Measurements from ENCODE around the gene SH3GL2.

The SH3GL2 gene

DNA sequence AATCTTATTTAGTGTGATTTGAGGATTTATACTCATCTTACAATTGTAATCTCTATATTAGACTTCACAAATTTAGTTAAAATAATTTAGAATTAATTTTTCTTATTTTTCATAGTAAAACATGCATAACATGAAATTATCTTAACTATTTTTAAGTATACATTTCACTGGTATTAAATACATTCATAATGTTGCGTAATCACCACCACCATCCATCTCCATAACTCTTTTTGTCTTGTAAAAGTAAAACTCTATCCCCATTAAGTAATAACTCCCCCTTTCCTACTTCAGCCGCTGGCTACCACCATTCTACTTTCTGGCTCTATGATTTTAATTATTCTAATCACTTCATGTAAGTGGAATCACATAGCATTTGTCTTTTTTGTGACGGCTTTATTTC lies 193.4 kb downstream of the SH3GL2 start:
- Histone ChIP-seq H4K8ac (ENCODE audit: low read depth, low read length) (no peak overlapping the region), H3K18ac (ENCODE audit: low read length) (no peak overlapping the region), H3K27me3 (ENCODE audit: insufficient read depth, low read length, poor library complexity) (no peaks in the 10 kb centered on the region), H3K79me1 (ENCODE audit: low read length) (no peaks in the 10 kb centered on the region), H4K5ac (ENCODE audit: low read length) (no peak overlapping the region), H3K4me3 (ENCODE audit: low read length) (no peak overlapping the region), H2AK5ac (ENCODE audit: low read length) (no peak overlapping the region), H2BK5ac (ENCODE audit: low read length) (no peak overlapping the region), H3K9ac (ENCODE audit: low read length) (no peak overlapping the region), H3K23ac (ENCODE audit: low read length) (no peak overlapping the region), H2BK120ac (ENCODE audit: low read depth, low read length) (no peak overlapping the region), H2BK15ac (replicated peaks; ENCODE audit: low read depth) (no peak overlapping the region), H3K4me1 (ENCODE audit: control insufficient read depth, low read depth, low read length) (no peaks in the 10 kb centered on the region), H3K36me3 (ENCODE audit: control insufficient read depth, insufficient read depth, low read length) (no peaks in the 10 kb centered on the region), H3K4ac (ENCODE audit: low read depth, low read length) (no peak overlapping the region), H3K79me2 (ENCODE audit: control insufficient read depth, insufficient read depth, low read length) (no peaks in the 10 kb centered on the region), H3K27ac (ENCODE audit: low read depth, low read length) (no peak overlapping the region), H3K4me2 (ENCODE audit: low read length) (no peak overlapping the region), H3K56ac (ENCODE audit: low read length) (no peak overlapping the region)
- DNase-seq: no peak
- WGBS (ENCODE audit: extremely low coverage, insufficient coverage, low lambda C conversion rate): no CpG with 5 or more reads among the region's 3 CpGs

DNA sequence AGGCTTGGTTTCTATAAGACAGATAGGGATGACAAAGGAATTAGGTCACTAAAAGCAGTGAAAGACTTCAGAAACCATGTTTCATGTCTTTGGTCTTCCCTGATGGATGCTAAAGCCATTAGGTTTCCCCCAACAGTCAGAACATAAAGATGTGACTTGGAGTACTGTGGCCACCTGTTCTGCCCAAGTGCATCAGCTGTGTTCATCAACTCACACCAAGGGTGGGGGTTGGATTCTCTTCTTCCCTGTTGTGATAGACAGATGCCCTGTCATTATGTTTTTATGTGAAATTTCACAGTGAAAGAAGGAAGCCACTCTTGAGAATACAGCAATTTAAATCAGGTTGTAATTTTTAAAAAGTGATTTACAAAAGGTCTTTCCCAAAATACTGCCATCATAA lies 196.8 kb downstream of the SH3GL2 start:
- no peak overlapping the region for H3K9ac ChIP-seq (ENCODE audit: low read length)
- H3K79me1 ChIP-seq (ENCODE audit: low read length): no peaks in the 10 kb centered on the region
- no peak overlapping the region for H3K27ac ChIP-seq (ENCODE audit: low read depth, low read length)
- H3K36me3 ChIP-seq (ENCODE audit: control insufficient read depth, insufficient read depth, low read length): no peaks in the 10 kb centered on the region
- no peak overlapping the region for H4K5ac ChIP-seq (ENCODE audit: low read length)
- no peak overlapping the region for H3K18ac ChIP-seq (ENCODE audit: low read length)
- no peaks in the 10 kb centered on the region for H3K4me1 ChIP-seq (ENCODE audit: control insufficient read depth, low read depth, low read length)
- no peak overlapping the region for H2BK15ac ChIP-seq (replicated peaks; ENCODE audit: low read depth)
- DNase-seq: no peak
- no peak overlapping the region for H3K4me3 ChIP-seq (ENCODE audit: low read length)
- H2BK120ac ChIP-seq (ENCODE audit: low read depth, low read length): no peak overlapping the region
- H3K27me3 ChIP-seq (ENCODE audit: insufficient read depth, low read length, poor library complexity): no peaks in the 10 kb centered on the region
- no peak overlapping the region for H3K56ac ChIP-seq (ENCODE audit: low read length)
- H2AK5ac ChIP-seq (ENCODE audit: low read length): no peak overlapping the region
- H3K79me2 ChIP-seq (ENCODE audit: control insufficient read depth, insufficient read depth, low read length): no peaks in the 10 kb centered on the region
- no peak overlapping the region for H3K23ac ChIP-seq (ENCODE audit: low read length)
- no peak overlapping the region for H3K4ac ChIP-seq (ENCODE audit: low read depth, low read length)
- H2BK5ac ChIP-seq (ENCODE audit: low read length): no peak overlapping the region
- H4K8ac ChIP-seq (ENCODE audit: low read depth, low read length): no peak overlapping the region
- H3K4me2 ChIP-seq (ENCODE audit: low read length): no peak overlapping the region

DNA sequence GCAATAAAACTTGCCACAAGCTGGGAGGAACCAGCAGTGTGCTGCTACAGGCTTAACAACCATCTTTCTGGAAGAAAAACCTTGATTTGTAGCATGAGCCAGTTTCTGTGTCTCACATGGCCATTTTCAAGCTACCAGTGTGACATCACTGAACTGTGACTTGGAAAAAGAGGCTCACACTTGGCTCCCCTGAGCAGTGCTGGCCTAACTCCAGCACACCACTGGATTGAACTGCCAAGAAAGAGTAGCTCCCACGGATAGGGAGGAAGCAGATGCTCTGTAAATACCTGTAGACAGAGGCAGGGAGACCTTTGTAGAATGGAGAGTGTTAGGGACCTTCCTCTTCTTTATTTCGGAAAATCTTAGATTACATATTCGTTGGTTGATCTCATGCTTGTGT lies 197.9 kb downstream of the SH3GL2 start:
- H3K27me3 ChIP-seq (ENCODE audit: insufficient read depth, low read length, poor library complexity): no peaks in the 10 kb centered on the region
- H3K9ac ChIP-seq (ENCODE audit: low read length): no peak overlapping the region
- whole genome bisulfite sequencing (ENCODE audit: extremely low coverage, insufficient coverage, low lambda C conversion rate): no CpG with 5 or more reads among the region's 3 CpGs
- H2AK5ac ChIP-seq (ENCODE audit: low read length): no peak overlapping the region
- H2BK5ac ChIP-seq (ENCODE audit: low read length): no peak overlapping the region
- H3K4me2 ChIP-seq (ENCODE audit: low read length): no peak overlapping the region
- H3K36me3 ChIP-seq (ENCODE audit: control insufficient read depth, insufficient read depth, low read length): no peaks in the 10 kb centered on the region
- H3K18ac ChIP-seq (ENCODE audit: low read length): no peak overlapping the region
- no peak overlapping the region for H3K4me3 ChIP-seq (ENCODE audit: low read length)
- no peaks in the 10 kb centered on the region for H3K79me2 ChIP-seq (ENCODE audit: control insufficient read depth, insufficient read depth, low read length)
- H3K23ac ChIP-seq (ENCODE audit: low read length): no peak overlapping the region
- H3K4me1 ChIP-seq (ENCODE audit: control insufficient read depth, low read depth, low read length): no peaks in the 10 kb centered on the region
- H3K79me1 ChIP-seq (ENCODE audit: low read length): no peaks in the 10 kb centered on the region
- H3K27ac ChIP-seq (ENCODE audit: low read depth, low read length): no peak overlapping the region
- no peak for DNase-seq
- H3K56ac ChIP-seq (ENCODE audit: low read length): no peak overlapping the region
- H4K8ac ChIP-seq (ENCODE audit: low read depth, low read length): no peak overlapping the region
- no peak overlapping the region for H2BK120ac ChIP-seq (ENCODE audit: low read depth, low read length)
- no peak overlapping the region for H4K5ac ChIP-seq (ENCODE audit: low read length)
- no peak overlapping the region for H2BK15ac ChIP-seq (replicated peaks; ENCODE audit: low read depth)
- H3K4ac ChIP-seq (ENCODE audit: low read depth, low read length): no peak overlapping the region

DNA sequence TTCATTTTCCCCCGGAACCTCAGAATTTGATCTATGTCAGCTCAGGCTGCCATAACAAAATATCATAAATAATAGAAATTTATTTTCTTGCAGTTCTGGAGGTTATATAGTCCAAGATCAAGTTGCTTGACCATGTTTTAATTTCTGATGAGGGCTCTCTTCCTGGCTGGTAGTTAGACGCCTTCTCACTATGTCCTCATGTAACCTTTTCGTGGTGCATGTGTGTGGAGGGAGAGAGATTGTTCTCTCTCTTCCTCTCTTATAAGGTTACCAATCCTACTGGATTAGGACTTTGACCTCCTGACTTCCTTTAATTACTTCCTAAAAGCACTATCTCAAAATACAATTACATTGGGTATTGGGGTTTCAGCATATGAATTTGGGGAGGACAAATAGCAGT lies 198.6 kb downstream of the SH3GL2 start:
- H3K36me3 ChIP-seq (ENCODE audit: control insufficient read depth, insufficient read depth, low read length): no peaks in the 10 kb centered on the region
- no peak overlapping the region for H2BK15ac ChIP-seq (replicated peaks; ENCODE audit: low read depth)
- H3K27ac ChIP-seq (ENCODE audit: low read depth, low read length): no peak overlapping the region
- no CpG with 5 or more reads among the region's 3 CpGs for WGBS (ENCODE audit: extremely low coverage, insufficient coverage, low lambda C conversion rate)
- H2BK120ac ChIP-seq (ENCODE audit: low read depth, low read length): no peak overlapping the region
- no peak overlapping the region for H2AK5ac ChIP-seq (ENCODE audit: low read length)
- no peaks in the 10 kb centered on the region for H3K27me3 ChIP-seq (ENCODE audit: insufficient read depth, low read length, poor library complexity)
- H3K56ac ChIP-seq (ENCODE audit: low read length): no peak overlapping the region
- no peak overlapping the region for H3K4ac ChIP-seq (ENCODE audit: low read depth, low read length)
- H3K9ac ChIP-seq (ENCODE audit: low read length): no peak overlapping the region
- no peak overlapping the region for H3K4me3 ChIP-seq (ENCODE audit: low read length)
- no peak for DNase-seq
- no peak overlapping the region for H3K23ac ChIP-seq (ENCODE audit: low read length)
- no peak overlapping the region for H4K5ac ChIP-seq (ENCODE audit: low read length)
- H3K18ac ChIP-seq (ENCODE audit: low read length): no peak overlapping the region
- no peaks in the 10 kb centered on the region for H3K79me1 ChIP-seq (ENCODE audit: low read length)
- no peak overlapping the region for H2BK5ac ChIP-seq (ENCODE audit: low read length)
- H3K4me1 ChIP-seq (ENCODE audit: control insufficient read depth, low read depth, low read length): no peaks in the 10 kb centered on the region
- H3K79me2 ChIP-seq (ENCODE audit: control insufficient read depth, insufficient read depth, low read length): no peaks in the 10 kb centered on the region
- H4K8ac ChIP-seq (ENCODE audit: low read depth, low read length): no peak overlapping the region
- no peak overlapping the region for H3K4me2 ChIP-seq (ENCODE audit: low read length)

DNA sequence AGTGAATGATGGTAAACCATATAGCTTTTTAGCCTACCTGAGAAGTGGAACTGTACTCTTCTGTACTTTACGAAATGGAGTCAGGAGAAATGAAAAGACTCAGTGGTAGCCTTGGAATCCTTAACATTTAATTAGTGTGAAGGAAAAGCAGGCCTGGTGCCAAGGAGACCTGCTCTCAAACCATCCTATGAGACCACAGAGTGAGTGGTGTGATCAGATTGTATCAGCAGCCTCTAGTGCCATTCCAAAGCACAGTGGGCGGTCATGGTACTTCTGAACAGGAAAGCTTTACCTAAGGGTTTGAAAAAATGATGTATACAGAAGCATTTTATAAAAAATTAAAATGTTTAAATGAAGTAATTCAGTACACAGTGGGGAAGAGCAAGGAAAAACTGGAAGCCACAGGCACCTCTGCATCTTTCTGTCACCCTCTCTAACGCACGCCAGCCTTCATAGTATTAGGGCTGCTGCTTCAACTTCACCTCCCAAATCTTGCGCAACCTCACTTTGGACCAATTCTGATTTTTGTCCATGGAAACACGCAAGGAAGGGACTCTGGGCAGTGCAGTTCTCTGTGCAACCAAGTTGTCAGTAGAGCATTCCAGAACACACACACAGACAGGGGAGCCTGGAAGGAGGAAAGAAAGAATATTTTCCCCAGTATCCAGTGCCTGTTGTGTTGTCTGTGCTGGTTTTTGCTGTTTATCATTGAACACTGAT lies 203.7 kb downstream of the SH3GL2 start:
- no peaks in the 10 kb centered on the region for H3K79me1 ChIP-seq (ENCODE audit: low read length)
- no peak overlapping the region for H3K4ac ChIP-seq (ENCODE audit: low read depth, low read length)
- H2BK5ac ChIP-seq (ENCODE audit: low read length): no peak overlapping the region
- WGBS (ENCODE audit: extremely low coverage, insufficient coverage, low lambda C conversion rate): no CpG with 5 or more reads among the region's 6 CpGs
- H3K23ac ChIP-seq (ENCODE audit: low read length): no peak overlapping the region
- no peak overlapping the region for H3K4me3 ChIP-seq (ENCODE audit: low read length)
- no peaks in the 10 kb centered on the region for H3K4me1 ChIP-seq (ENCODE audit: control insufficient read depth, low read depth, low read length)
- peak; percentile 20 for DNase-seq
- no peak overlapping the region for H3K9ac ChIP-seq (ENCODE audit: low read length)
- no peak overlapping the region for H3K4me2 ChIP-seq (ENCODE audit: low read length)
- no peak overlapping the region for H2AK5ac ChIP-seq (ENCODE audit: low read length)
- no peak overlapping the region for H3K27ac ChIP-seq (ENCODE audit: low read depth, low read length)
- H2BK15ac ChIP-seq (replicated peaks; ENCODE audit: low read depth): no peak overlapping the region
- H4K8ac ChIP-seq (ENCODE audit: low read depth, low read length): no peak overlapping the region
- H2BK120ac ChIP-seq (ENCODE audit: low read depth, low read length): no peak overlapping the region
- H3K79me2 ChIP-seq (ENCODE audit: control insufficient read depth, insufficient read depth, low read length): no peaks in the 10 kb centered on the region
- no peak overlapping the region for H4K5ac ChIP-seq (ENCODE audit: low read length)
- no peaks in the 10 kb centered on the region for H3K36me3 ChIP-seq (ENCODE audit: control insufficient read depth, insufficient read depth, low read length)
- H3K18ac ChIP-seq (ENCODE audit: low read length): no peak overlapping the region
- H3K56ac ChIP-seq (ENCODE audit: low read length): no peak overlapping the region
- H3K27me3 ChIP-seq (ENCODE audit: insufficient read depth, low read length, poor library complexity): no peaks in the 10 kb centered on the region

DNA sequence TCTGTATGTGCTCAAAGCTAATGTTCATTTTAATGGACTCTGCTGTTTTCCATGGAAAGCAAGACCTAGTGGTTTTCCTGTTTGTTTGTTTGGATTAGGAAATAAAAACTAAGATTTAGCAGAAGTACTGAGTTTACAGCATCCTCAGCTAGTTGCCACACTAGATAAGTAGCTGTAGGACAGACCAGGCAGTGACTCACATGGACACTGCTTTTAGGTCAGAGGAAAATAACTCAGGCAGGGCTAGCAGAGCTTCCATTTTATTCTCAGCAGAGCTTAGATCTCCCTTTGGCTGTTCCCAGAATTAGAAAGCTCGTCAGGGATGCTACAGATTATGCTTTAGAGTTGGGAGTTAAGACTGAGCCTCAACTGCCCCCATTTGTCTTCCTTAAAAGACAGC lies 204.4 kb downstream of the SH3GL2 start:
- H2AK5ac ChIP-seq (ENCODE audit: low read length): no peak overlapping the region
- H2BK15ac ChIP-seq (replicated peaks; ENCODE audit: low read depth): no peak overlapping the region
- no peak overlapping the region for H2BK120ac ChIP-seq (ENCODE audit: low read depth, low read length)
- no peak overlapping the region for H3K4me2 ChIP-seq (ENCODE audit: low read length)
- WGBS (ENCODE audit: extremely low coverage, insufficient coverage, low lambda C conversion rate): no CpG with 5 or more reads among the region's 1 CpG
- no peak overlapping the region for H3K23ac ChIP-seq (ENCODE audit: low read length)
- H3K56ac ChIP-seq (ENCODE audit: low read length): no peak overlapping the region
- H3K79me1 ChIP-seq (ENCODE audit: low read length): no peaks in the 10 kb centered on the region
- H3K36me3 ChIP-seq (ENCODE audit: control insufficient read depth, insufficient read depth, low read length): no peaks in the 10 kb centered on the region
- H3K4me3 ChIP-seq (ENCODE audit: low read length): no peak overlapping the region
- H3K27ac ChIP-seq (ENCODE audit: low read depth, low read length): no peak overlapping the region
- H3K9ac ChIP-seq (ENCODE audit: low read length): no peak overlapping the region
- H2BK5ac ChIP-seq (ENCODE audit: low read length): no peak overlapping the region
- no peaks in the 10 kb centered on the region for H3K79me2 ChIP-seq (ENCODE audit: control insufficient read depth, insufficient read depth, low read length)
- no peak overlapping the region for H3K4ac ChIP-seq (ENCODE audit: low read depth, low read length)
- H3K27me3 ChIP-seq (ENCODE audit: insufficient read depth, low read length, poor library complexity): no peaks in the 10 kb centered on the region
- H3K4me1 ChIP-seq (ENCODE audit: control insufficient read depth, low read depth, low read length): no peaks in the 10 kb centered on the region
- DNase-seq: no peak
- H4K5ac ChIP-seq (ENCODE audit: low read length): no peak overlapping the region
- no peak overlapping the region for H4K8ac ChIP-seq (ENCODE audit: low read depth, low read length)
- H3K18ac ChIP-seq (ENCODE audit: low read length): no peak overlapping the region

All from mesendoderm (in vitro differentiated cells).